Central memory CD4-positive, alpha-beta T cell (primary cell): ENCODE data around the gene CHST13.

ENCODE experiments used
- DNase-seq: peaks from one replicate; pipeline ENCODE4 v3.0.0; 2022

CHST13 gene

GRCh38 chr3:126488886-126489569, 34.9 kb upstream of the CHST13 start:
- DNase-seq: no peak

GRCh38 chr3:126490619-126491018, 33.3 kb upstream of the CHST13 start:
- no peak for DNase-seq

- DNase-seq: no peak
Measured at GRCh38 chr3:126491221-126492013, 32.5 kb upstream of the CHST13 start.

- no peak for DNase-seq
Measured at GRCh38 chr3:126493051-126493450, 30.9 kb upstream of the CHST13 start.

- no peak for DNase-seq
Measured at GRCh38 chr3:126493739-126494138, 30.2 kb upstream of the CHST13 start.

GRCh38 chr3:126494204-126494969, 29.6 kb upstream of the CHST13 start:
- DNase-seq: no peak

DNA sequence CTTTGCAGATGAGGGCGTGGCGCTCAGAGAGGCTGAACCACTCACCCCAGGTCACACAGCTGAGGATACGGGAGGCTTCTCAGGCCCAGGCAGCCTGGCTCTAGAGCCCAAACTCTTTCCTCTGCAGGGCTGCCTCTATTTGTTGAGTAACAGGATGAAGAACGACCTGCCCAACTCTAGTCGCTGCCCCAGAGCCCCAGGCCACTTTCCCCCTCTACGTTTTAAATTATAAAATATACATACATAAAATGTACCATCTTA, 29.1 kb upstream of the CHST13 start:
- no peak for DNase-seq

- DNase-seq: no peak
Measured at GRCh38 chr3:126495786-126496185, 28.2 kb upstream of the CHST13 start.

GRCh38 chr3:126496894-126497850, 26.8 kb upstream of the CHST13 start:
- DNase-seq: no peak

- DNase-seq: no peak
Measured at GRCh38 chr3:126497956-126498355, 26.0 kb upstream of the CHST13 start.

- no peak for DNase-seq
Measured at GRCh38 chr3:126498461-126498860, 25.5 kb upstream of the CHST13 start.

DNA sequence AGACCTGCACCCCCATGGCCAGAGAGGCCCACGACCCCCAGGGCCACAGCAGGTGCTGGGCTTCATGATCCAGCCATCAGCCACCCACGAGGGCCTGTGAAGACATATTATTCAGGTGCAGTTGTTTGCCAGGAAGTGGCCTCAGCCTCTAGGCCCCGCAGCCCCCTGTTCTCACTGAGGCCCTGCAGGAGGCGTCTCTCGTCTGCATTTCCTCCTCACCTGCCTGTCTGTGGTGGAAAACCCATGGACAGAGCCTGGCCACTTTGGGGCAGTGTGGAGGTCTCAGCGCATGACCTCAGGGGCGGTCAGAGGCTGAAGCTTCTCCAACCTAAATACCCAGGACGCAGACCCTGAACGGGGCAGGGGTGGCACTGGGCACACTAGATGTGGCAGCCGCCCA, 25.0 kb upstream of the CHST13 start:
- DNase-seq: no peak

DNA sequence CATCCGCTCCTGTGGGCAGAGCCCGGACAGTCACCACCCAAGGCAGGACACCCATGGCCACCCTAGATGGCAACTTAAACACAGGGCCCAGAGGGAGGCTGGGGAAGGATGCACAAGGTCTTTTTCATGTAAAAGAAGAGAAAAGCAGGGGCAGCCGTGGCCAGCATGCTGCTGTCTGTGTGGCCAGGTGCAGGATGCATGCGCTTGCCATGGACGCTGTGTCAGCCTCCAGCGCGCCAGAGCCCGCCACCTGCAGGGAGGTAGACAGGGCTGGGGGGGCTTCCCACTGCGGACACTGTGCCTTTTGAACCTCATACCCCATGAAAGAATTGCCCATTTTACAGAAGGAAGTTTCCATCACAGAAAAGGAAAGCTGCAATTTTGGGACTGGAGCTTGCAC, 24.6 kb upstream of the CHST13 start:
- no peak for DNase-seq

DNA sequence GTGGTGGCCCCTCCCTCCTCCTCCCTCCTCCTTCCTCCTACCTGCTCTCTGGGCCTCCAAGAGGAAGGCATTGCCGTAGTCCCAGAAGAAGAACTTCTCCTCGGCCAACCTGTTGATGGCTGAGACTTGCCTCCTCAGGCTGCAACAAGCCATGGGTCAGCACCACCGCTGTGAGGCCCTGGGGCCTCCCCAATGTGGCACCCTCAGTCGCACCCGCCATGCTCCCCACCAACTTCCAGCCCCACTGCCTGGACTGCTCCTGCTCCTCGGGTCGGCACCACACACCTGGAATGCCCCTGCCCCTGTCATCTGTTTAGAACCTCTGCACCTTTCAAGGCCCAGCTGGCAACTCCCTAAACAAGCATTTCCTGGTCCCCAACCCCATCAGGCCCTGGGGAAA, 23.9 kb upstream of the CHST13 start:
- DNase-seq: no peak

GRCh38 chr3:126501054-126501453, 22.9 kb upstream of the CHST13 start:
- DNase-seq: no peak

DNA sequence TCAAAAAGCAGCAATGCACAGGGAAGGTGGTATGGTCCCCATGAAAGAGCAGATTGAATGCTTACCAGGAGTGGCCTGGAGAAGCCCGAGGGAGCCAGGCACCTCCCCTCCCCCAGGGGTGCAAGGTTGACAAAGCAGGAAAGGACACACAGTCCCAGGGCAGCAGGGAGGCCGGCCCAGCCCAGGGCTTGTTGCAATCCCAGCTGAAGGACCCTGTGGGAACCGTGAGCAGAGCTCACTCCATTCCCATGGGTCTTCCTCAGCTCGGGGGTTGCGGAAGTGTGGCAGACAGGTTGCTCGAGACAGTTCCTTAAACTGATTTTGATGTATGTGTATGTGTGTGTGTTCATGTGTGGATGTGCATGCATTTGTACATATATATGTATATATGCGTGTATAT, 22.2 kb upstream of the CHST13 start:
- DNase-seq: no peak

DNA sequence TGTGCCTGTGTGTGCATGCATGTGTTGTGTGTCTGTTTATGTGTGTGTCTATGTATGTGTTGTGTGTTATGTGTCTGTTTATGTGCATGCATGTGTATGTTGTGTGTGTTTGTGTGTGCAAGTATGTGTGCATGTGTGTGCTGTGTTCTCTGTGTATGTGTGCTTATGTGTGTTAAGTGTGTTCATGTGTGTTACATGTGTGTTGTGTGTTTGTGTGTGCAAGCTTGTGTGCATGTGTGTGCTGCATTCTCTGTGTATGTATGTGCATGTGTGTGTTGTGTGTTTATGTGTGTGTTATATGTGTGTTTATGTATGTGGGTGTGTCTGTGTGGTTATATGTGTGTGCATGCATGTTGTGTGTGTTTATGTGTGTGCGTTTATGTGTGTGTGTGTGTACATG, 21.3 kb upstream of the CHST13 start:
- no peak for DNase-seq

DNA sequence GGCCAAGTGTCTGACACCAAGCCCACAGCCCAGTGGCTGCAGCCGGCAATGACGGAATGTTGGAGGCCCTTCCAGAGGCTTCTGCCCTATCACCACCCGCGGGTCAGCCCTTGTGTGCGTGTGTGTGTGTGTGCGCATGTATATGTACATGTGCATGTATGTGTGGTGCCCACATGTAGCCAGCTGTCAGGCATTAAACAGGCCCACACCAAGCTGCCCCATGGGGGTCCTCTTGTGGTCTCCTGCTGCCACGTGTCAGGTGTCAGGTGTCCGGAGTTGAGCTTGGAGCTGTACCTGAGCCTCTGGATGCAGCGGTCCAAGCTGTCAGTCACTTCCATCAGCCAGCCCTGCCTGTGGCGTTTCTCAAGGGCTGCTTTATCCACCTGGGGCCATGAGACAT, 20.3 kb upstream of the CHST13 start:
- no peak for DNase-seq

GRCh38 chr3:126507886-126508285, 16.1 kb upstream of the CHST13 start:
- DNase-seq: no peak

GRCh38 chr3:126508564-126508964, 15.4 kb upstream of the CHST13 start:
- DNase-seq: no peak

GRCh38 chr3:126509597-126510307, 14.2 kb upstream of the CHST13 start:
- DNase-seq: no peak

DNA sequence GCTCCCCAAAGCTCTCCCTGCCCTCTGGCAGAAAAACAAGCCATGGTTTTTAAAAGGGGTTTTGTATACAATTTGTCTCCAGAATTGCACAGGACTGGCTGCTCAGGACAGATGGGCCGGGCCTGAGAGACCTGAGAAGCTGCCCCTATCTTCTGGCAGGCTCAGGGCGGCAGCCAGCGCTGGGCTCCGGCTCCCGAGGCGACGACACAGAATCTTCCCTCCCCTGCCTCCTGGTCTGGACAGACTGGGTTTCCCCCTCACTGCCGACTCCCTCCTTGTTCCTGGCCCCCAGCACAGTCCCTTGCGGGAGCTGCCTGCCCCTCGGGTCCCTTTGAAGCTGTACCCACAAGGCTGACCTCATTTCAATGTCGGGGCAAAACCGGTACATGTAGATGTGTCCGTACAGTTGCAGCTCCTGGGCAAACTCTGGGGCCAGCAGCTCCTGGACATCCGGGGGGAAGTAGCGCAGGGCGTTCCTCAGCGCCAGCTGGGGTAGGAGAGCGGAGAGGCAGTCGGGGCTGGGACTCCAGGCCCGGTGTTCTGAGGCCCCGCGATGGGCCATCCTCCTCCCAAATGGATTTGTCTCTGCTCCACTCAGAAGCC, 13.5 kb upstream of the CHST13 start:
- no peak for DNase-seq
